K562 treated with DMSO at 1 percent for 24 hours (cell line): Measurements from ENCODE around the gene STAM2. TPM values are rescaled to one million over a fixed set of nuclear protein-coding genes. Genes with fewer than 3 reads are reported as not detected.

Experiments used
- total RNA-seq: library from RNA; unstranded; fragments of 300-600 nt; gene quantifications from 2 replicates; pipeline ENCODE4 v1.2.3, GENCODE V29; 2022; ENCODE audit warnings: low read depth; ENCODE audit not compliant: insufficient read depth

STAM2 gene
- total RNA-seq = 5.6 and 5.8 TPM in 2 replicates

DNA sequence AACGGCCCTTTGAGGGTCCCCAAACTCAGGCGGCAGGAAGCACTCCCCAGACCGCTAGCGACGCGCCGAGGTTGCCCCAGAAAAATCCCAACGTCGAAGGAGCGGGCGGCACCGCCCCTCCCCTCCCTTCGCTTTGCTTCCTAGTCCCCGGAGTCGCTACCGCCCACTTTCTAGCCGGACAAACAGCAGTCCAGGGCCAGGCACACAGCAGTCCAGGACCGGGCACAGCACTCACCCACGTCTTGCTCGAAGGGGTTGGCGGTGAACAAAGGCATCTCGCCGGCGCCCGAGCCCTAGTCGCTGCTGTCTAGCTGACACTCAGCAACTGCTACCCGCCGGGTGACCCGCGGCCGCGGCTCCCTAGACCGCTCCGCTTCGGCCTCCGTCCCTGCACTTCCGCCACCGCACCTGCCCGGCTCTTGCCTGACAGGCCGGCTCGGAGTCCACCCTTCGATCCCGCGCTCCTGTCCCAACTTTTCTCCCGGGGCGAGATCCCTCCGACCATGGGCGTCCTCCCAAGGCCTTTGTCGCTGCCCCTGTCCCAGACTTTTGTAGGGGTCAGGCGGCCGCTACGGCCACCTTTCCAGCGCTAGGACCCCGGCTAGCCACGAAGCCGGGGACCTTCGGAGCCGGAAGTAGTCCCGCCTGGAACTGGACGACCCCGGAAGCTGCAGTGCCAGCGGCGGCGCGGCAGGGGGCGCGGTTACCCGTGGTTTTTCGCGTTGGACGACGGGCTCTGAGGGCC, at the start of gene STAM2:
STAM2 (minus strand) TSS at position 396 of the 745 bp plus-strand sequence; CDS start at position 275, 121 bp downstream.

DNA sequence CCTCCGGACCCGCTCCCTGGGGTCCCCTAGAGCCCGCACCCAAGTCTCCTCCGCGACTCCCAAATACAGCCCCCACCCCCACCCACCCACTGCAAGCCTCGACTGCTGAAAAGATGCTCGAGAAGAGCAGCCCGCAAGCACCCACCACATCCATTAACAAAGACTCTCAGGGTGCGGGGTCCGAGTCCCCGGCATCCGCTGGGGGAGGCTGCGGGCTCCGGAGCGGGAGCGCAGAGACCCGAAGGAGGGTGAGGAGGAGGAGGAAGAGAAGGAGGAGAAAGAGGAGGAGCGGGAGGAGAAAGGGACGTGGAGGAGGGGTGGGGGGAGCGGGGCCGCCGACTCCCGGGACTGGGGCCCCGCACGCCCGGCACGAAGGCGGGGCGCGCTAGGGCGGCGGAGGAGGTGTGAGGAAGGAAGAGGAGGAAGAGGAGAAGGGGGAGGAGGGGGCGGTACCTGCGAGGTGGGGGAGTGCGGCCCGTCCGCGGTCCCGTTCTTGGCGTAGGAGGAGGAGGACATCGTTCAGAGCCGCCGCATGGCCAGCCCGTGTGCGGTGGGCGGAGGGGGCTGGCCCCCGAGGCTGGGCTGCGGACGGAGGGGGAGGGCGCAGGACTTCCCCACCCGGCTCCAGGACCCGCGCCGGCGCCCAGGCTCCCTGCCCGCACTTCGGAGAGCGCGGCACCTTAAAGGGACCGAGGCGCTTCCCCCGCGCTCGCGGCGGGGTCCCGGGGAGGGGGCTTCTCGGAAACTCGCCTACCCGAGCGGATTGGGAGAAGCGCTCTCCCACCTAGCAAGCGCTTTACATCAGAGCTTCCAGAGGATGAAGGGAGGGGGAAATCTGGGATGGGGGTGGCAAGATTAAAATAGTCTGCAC, 76.8 kb downstream of the STAM2 start, which contains the start of gene CACNB4:
CACNB4 (minus strand) TSS at position 549 of the 871 bp plus-strand sequence.

Other genes starting within 250 kb of the STAM2 start
- gene CACNB4, start 76.7 kb downstream of the STAM2 start, total RNA-seq = not detected in 2 replicates
- 0.17 and 0.37 TPM in 2 replicates for gene FMNL2, start 159.4 kb upstream of the STAM2 start, total RNA-seq